HL-60/S4 (cell line): Measurements from ENCODE around the gene BCR.

Source experiments
- in situ Hi-C: fragments of 300-500 bp; cut with MboI; formaldehyde crosslinking; loops from 2 replicates; pipeline ENCODE4 v1.14.3; 2022; ENCODE audit warnings: low sequenced_read_pairs

BCR gene

GRCh38 chr22:23256986-23257888, 76.9 kb downstream of the BCR start:
- in situ Hi-C loops, result no loop called here

DNA sequence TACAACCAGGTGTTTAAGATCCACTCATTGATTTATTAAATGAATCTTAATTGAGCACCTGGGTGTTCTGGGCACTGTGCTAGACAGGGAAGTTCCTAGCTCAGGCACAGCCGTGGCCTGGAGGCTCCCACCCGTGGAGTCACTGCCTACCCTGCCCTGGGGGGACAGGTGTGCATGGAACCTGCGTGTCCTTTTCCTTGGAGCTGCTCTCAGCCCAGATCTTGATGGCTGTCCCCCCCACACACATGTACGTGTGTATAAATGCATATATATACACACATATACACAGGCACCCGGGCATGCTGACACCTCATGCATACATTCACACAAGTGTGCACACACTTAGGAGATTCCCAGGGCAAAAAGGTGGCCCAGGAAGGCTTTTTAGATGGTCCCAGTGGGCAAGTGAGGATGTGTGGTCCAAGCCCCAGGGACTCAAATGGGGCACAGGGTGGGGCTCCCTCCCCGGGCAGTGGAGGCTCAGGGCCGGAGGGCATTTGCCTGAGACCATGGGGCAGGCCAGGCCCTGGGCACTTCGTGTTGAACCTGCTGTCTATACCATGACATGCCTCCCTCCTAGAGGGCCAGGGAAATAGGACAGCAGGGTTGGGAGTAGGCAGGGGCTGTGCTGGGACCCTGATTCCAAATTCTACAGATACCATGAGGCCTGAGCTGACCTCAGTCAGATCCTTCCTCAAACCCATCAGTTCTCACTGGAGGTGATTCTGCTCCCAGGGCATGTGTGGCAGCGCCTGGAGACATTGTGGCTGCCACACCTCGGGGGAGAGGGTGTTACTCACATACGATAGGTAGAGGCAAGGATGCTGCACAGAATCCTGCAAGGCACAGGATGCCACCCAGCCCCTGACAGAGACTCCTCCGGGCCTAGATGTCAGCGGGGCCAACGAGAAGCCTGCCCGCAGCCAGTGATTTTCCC, 77.8 kb downstream of the BCR start:
- in situ Hi-C loops, result no loop called here

DNA sequence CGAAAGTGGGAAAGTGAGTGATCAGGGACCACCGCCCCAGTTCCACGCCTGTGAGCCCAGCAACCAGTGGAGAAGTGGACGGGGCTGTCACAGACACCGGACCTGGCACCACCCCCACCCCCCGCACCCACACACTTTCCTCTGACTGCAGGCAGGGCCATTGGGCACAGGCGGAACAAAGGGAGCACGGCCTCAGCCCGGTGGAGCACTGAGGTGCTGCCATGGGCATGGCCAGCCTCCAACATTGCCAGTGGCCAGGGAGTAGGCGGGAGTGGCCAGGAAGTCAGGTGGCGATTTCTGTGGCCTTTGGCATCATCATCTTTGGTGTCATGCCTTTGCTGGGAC, 78.5 kb downstream of the BCR start:
- in situ Hi-C loops, result no loop called here

DNA sequence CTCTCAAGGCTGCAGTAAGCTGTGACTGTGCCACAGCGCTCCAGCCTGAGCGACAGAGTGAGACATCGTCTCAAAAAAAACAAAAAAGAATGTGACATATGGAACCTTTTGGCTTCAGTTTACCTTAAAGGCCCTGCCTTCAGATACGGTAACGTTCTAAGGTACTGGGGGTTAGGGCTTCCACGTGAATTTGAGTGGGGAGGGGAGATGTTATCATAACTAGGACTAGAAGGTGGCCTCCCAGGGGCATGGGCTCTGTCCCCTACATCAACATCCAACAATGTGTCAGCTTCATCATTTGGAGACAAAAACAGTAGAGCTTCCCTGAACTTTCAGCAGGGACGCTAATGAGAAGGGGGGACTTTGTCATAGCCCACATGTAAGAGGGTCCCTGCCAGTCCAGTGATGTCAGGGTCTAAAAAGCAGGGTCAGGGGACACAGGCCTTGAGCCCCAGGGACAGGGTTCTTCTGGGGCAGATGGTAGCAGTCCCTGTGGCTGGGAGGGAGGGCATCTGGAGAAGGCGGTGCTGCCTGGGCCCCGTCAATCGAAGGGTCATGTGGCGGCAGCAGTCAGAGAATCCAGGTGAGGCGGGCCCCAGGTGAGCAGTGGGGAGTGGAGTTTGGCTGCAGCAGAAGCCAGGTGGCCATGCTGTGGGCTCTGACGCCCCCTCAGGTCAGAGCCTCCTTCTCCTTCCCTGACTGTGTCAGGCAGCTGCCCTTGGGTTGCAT, 79.8 kb downstream of the BCR start:
- in situ Hi-C loops, result no loop called here

DNA sequence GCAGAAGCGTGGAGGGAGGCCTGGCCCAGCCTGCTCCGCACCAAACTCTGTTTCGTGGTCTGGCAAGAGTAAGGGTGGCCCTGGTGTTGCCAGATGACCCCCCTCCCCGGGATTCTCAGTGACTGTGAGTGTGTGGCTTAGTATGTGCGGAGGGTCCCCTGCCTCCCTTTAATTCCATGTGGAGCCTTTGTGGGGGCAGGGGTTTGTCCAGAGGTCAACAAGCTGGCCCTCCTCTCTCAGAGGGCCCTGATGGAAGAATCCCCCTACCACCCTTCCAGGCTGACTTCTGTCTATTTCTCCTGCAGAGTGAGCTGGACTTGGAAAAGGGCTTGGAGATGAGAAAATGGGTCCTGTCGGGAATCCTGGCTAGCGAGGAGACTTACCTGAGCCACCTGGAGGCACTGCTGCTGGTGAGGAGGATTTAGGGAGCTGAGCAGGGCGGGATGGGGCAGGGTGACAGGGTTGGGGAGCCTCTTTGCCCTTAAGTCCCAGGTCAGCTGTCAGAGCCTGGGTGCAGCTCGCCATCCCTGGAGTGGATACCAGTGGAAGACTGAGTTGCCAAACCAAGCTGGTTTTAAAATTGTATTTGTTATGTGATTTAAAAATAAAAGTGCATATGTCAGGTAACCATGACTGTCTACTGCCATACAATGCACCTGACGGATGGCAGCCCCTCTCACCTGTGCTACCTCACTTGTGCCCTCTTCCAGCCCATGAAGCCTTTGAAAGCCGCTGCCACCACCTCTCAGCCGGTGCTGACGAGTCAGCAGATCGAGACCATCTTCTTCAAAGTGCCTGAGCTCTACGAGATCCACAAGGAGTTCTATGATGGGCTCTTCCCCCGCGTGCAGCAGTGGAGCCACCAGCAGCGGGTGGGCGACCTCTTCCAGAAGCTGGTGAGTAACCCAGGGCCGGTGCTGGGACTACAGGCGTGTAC, 80.6 kb downstream of the BCR start:
- in situ Hi-C loops, result no loop called here

DNA sequence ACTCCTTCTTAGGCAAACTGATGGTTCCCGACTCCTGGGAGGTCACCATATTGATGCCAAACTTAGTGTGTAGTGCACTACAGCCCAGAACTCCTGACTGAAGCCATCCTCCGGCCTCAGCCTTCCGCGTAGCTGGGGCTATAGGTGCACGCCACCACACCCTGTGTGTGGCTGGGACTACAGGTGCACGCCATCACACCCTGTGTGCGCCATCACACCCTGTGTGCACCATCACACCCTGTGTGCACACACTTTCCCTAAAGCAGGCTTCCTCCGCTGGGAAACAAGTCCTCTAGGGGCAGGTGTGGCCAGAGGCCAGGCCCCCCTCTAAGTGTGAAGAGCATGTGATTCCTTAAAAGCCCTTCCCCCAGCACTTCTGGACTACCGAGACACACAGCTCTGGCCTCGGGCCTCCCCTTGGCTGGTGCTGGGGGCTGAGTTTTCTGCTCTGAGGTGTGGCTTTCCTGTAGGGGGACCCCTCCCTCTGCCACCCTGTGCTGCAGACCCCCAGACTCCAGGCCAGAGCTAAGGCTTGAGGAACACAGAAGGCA, 81.7 kb downstream of the BCR start:
- in situ Hi-C loops, result no loop called here

- in situ Hi-C loops, result no loop called here
Observed at GRCh38 chr22:23262518-23263332, 82.4 kb downstream of the BCR start.

GRCh38 chr22:23263651-23264555, 83.6 kb downstream of the BCR start:
- in situ Hi-C loops, result no loop called here

DNA sequence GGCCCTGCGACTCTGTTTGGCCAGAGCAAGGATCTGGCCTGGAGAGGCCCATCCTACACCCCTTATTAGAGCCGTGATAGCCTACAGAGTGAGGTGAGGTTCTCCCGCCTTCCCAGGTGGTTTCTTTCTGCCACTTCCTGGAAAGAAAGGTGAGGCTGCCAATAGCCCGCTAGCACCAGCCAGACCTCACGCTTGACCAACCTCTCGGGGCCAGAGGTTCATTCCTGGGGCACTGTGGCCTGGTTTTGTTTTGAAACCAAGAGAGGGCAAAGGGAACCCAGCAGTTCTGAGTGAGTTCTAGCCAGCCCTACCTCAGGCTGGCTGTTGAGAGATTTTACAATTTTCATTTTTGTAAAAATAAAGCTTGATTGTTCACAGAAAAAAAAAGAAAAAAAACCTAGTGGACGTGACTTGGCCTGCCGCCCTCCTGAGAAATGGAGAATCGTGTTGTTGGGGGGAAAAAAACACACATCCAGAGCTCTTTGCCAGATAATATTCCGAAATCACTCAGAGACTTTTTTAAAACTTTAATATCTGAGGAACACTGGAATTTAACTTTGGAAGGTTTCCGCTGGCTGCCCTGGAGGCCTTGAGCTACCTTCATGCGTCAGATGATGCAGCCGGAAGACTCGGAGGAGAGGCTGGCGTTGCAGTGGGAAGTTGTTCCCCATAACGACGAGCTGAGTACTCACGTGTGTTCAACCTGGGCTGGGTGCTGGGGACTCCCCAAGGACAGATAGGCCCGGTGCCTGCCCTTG, 84.5 kb downstream of the BCR start:
- in situ Hi-C loops, result no loop called here

DNA sequence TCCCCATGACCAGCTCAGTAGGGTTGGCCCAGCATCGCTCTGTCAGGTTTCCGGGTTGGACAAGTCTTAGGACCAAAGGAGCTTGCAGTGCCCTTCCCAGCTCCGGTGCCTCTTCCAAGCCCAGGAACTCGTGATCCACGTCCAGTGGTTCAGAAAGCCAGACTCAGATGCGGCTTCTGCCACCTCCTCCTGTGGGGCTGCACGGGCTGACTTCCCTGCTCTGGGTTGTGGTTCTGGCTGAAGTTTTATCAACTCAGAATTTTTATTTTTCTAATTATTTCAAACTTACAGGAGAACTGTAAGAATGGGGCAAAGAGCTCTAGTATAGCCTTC, 85.0 kb downstream of the BCR start:
- in situ Hi-C loops, result no loop called here

DNA sequence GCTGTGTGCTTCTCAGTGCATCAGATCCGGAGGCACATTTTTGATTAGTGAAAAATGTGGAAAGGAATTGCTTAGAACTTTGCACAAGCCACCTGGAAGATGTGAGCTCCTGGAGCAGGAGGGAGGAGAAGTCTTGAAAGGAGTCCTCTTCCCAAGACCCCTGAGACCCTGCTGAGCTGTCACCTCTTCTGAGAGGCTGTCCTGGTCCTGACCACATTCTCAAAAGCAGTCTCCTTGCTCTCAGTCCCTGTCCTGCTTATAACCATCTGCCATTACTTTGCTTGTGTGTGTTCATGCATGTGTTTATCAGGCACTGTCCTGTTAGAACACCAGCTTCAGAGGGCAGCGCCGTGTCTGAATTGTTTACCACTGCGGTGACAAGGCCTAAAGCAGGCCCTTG, 86.5 kb downstream of the BCR start:
- in situ Hi-C loops, result no loop called here

DNA sequence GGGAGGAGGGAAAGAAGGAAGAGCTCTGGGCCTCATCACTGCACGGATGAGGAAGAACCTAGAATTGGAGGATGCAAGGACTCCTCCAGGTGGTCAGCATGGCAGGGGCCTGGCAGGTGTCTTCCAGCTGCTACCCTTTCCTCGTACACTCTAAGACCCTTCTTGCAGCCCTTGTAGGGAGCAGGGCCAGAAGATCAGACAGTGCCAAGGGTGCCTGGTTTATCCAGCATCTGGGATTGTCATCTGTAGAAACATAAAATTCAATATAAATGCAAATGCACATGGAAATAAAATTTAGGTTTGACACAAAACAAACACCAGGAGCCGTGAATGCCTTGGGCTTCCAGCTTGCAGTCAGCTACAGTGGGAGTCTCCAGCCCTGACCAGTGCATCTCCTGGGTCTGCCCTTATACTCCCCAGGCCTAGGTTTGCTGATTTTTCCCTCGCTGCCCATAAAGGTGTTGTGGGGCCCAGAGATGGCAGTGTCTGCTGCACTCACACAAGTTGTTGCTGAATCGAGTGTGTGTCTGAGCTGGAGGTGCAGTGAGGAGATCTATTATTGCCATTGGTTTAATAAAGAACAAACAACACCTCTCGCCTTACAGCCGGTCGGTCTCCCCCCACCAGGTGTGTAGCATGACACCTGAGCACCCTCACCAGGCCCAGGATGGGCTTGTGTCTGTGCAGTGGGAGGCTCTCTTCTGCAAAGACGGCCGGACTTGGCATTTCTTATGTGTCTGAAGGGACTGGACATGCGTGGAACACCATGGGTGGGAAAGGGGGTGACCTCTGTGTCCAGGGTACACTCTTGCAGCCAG, 87.1 kb downstream of the BCR start:
- in situ Hi-C loops, result no loop called here

- in situ Hi-C loops, result no loop called here
Observed at GRCh38 chr22:23268139-23268712, 87.9 kb downstream of the BCR start.

DNA sequence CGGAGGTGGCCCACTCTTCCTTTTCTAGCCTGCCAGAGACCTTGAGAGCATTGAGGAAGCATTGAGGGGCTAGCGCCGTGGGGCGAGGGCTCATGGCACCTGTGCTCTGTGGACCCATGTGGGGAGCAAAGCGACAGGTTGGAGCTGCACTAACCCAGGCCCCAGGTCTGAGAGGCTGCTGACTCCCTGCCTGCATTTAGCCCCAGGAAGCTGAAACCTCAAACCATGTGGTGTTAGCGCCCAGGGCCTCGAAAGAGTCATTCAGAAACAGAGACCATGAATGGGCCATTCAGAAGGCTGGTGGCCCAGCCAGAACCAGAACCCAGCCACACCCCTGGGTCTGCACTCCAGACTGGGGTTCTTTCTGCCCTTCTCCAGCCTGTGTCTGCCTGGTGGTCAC, 88.6 kb downstream of the BCR start:
- in situ Hi-C loops, result no loop called here

DNA sequence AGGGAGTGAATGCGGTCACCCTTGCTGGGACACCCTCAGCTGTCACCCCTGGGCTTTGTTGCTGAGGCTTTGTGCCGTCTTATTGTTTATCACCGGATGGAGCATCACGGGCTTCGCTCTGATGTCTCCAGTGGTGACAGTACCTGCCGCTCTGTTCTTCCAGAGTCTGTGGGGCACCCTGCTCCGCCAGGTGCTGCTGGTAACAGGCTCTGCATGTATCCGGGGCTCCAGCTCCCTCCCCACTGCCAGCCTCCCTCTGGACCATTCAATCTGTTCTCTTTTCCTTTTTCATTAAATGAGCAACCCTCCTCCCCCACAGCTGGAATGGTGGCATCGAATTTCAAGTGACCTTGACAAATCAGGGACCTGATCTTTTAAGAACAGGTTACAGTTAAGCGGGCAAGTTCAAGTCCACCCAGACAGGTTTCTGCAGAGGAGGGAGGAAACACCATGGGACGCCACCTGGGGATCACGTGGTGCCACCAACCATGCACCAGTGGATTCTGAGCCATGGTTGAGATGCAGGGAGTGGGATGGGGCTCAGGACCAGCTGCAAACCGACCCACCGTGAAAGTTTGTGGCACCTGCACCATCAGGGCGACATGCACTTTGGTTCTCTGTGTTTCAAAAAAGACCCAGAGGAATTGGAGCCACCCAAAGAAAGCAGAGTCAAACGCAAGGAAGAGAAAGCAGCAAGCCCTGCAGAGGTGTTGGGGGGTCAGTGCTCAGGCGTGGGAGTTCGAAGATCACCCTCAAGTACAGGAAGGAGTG, 89.3 kb downstream of the BCR start:
- in situ Hi-C loops, result no loop called here
